K562 (cell line): ENCODE data around the gene GMPR. TPM values are rescaled to one million over a fixed set of nuclear protein-coding genes. Genes with fewer than 3 reads are reported as not detected.

ENCODE experiments used
- CBX1 ChIP-seq: sonication (generic); IDR thresholded peaks from 2 replicates; pipeline ENCODE4 v1.6.1; 2016; ENCODE audit warnings: antibody characterized with exemption, low read depth, mild to moderate bottlenecking
- CUX1 ChIP-seq: fragments of 200-800 bp; sonication (Bioruptor generic); IDR thresholded peaks from 2 replicates; pipeline ENCODE4 v1.6.1; 2016; ENCODE audit warnings: missing genetic modification characterization, missing compliant biosample characterization
- KDM2B ChIP-seq: fragments of 250-450 bp; sonication (Bioruptor Pico); IDR thresholded peaks from 2 replicates; pipeline ENCODE4 v1.8.0; 2021; ENCODE audit warnings: mild to moderate bottlenecking, moderate library complexity
- LEF1 ChIP-seq: fragments of 450-650 bp; IDR thresholded peaks from 2 replicates; pipeline ENCODE4 v1.6.1; 2016; ENCODE audit warnings: mild to moderate bottlenecking
- PCBP2 ChIP-seq: fragments of 200-400 bp; formaldehyde crosslinking; IDR thresholded peaks from 2 replicates; pipeline ENCODE4 v1.6.1; 2018; ENCODE audit warnings: low read length, low read depth, mild to moderate bottlenecking, moderate library complexity; ENCODE audit not compliant: poor library complexity, severe bottlenecking
- RBFOX2 ChIP-seq: fragments of 200-400 bp; formaldehyde crosslinking; IDR thresholded peaks from 2 replicates; pipeline ENCODE4 v1.6.1; 2017; ENCODE audit warnings: low read depth, mild to moderate bottlenecking, low read length, moderate library complexity
- SMARCA4 ChIP-seq: fragments of 450-650 bp; IDR thresholded peaks from 2 replicates; pipeline ENCODE4 v1.6.1; 2016
- SUPT5H ChIP-seq: fragments of 450-650 bp; IDR thresholded peaks from 2 replicates; pipeline ENCODE4 v1.6.1; 2016
- polyA plus RNA-seq, 8 experiments: library from polyadenylated mRNA; depleted of rRNA in 4 of 8; stranded (reverse) in 5 of 8; unstranded in 3 of 8; fragments of >200 nt; fragmentation: Nextera tagmentation in 2 of 8; fragmentation: Illumina TruSeq in 1 of 8; extraction: Ambion mirVana in 2 of 8; extraction: Trizol in 1 of 8; gene quantifications; 2 replicates each; pipeline versions ENCODE4 v1.2.1 to v1.2.3, GENCODE V29; 2011 to 2014; ENCODE audit warnings: inconsistent platforms in 1 of 8, missing spikeins in 1 of 8
- total RNA-seq, 7 experiments: library from RNA; depleted of rRNA in 6 of 7; stranded (reverse); fragments of >200 nt in 6 of 7; fragmentation: Illumina TruSeq in 2 of 7; extraction: Trizol in 2 of 7; gene quantifications; 2 replicates each; pipeline versions ENCODE4 v1.2.1 to v1.2.3, GENCODE V29; 2011 to 2021; ENCODE audit warnings: low replicate concordance in 1 of 7
- TF ChIP-seq, protein P1 (sequence below): sonication (generic); formaldehyde crosslinking; IDR thresholded peaks from 2 replicates; pipeline ENCODE4 v1.8.0; 2022; ENCODE audit warnings: mild to moderate bottlenecking, missing genetic modification reagents, borderline replicate concordance
- TF ChIP-seq, protein P2 (sequence below): fragments of 250-450 bp; sonication (Bioruptor Pico); IDR thresholded peaks from 2 replicates; pipeline ENCODE4 v1.4.0; 2020; ENCODE audit warnings: mild to moderate bottlenecking, moderate library complexity
- TF ChIP-seq, protein P3 (sequence below): fragments of 450-650 bp; IDR thresholded peaks from 2 replicates; pipeline ENCODE4 v1.6.1; 2017; ENCODE audit warnings: antibody characterized with exemption, mild to moderate bottlenecking
- TF ChIP-seq, protein P4 (sequence below): fragments of 450-650 bp; formaldehyde crosslinking; IDR thresholded peaks from 2 replicates; pipeline ENCODE4 v1.4.0; 2020; ENCODE audit warnings: mild to moderate bottlenecking

GMPR gene
- total and polyA plus RNA-seq, 9 of the 15 experiments (the other 6 are each of a cell fraction or from before 2014, with no cell fraction given), result 34.6 to 83.7 (median 49.8) TPM

- TF ChIP-seq CBX1 (0 out of 2 replicates have a peak, but pooled peaks have one; percentile 30), SMARCA4 (peak; percentile 77), LEF1 (peak; percentile 54; the same call in 1 of the 2 replicates), PCBP2 (no peak), KDM2B (CRISPR knock-in tag) (no peak), RBFOX2 (peak; percentile 71), SUPT5H (no peak; the same call in 1 of the 2 replicates), CUX1 (CRISPR knock-in tag) (no peak)
- TF ChIP-seq, protein P1, sequence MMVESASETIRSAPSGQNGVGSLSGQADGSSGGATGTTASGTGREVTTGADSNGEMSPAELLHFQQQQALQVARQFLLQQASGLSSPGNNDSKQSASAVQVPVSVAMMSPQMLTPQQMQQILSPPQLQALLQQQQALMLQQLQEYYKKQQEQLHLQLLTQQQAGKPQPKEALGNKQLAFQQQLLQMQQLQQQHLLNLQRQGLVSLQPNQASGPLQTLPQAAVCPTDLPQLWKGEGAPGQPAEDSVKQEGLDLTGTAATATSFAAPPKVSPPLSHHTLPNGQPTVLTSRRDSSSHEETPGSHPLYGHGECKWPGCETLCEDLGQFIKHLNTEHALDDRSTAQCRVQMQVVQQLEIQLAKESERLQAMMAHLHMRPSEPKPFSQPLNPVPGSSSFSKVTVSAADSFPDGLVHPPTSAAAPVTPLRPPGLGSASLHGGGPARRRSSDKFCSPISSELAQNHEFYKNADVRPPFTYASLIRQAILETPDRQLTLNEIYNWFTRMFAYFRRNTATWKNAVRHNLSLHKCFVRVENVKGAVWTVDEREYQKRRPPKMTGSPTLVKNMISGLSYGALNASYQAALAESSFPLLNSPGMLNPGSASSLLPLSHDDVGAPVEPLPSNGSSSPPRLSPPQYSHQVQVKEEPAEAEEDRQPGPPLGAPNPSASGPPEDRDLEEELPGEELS (CRISPR knock-in tag), result 0 out of 2 replicates have a peak, but pooled peaks have one; percentile 46
- TF ChIP-seq, protein P2, sequence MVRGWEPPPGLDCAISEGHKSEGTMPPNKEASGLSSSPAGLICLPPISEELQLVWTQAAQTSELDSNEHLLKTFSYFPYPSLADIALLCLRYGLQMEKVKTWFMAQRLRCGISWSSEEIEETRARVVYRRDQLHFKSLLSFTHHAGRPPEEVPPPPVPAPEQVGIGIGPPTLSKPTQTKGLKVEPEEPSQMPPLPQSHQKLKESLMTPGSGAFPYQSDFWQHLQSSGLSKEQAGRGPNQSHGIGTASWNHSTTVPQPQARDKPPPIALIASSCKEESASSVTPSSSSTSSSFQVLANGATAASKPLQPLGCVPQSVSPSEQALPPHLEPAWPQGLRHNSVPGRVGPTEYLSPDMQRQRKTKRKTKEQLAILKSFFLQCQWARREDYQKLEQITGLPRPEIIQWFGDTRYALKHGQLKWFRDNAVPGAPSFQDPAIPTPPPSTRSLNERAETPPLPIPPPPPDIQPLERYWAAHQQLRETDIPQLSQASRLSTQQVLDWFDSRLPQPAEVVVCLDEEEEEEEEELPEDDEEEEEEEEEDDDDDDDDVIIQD (CRISPR knock-in tag), result no peak
- TF ChIP-seq, protein P3, sequence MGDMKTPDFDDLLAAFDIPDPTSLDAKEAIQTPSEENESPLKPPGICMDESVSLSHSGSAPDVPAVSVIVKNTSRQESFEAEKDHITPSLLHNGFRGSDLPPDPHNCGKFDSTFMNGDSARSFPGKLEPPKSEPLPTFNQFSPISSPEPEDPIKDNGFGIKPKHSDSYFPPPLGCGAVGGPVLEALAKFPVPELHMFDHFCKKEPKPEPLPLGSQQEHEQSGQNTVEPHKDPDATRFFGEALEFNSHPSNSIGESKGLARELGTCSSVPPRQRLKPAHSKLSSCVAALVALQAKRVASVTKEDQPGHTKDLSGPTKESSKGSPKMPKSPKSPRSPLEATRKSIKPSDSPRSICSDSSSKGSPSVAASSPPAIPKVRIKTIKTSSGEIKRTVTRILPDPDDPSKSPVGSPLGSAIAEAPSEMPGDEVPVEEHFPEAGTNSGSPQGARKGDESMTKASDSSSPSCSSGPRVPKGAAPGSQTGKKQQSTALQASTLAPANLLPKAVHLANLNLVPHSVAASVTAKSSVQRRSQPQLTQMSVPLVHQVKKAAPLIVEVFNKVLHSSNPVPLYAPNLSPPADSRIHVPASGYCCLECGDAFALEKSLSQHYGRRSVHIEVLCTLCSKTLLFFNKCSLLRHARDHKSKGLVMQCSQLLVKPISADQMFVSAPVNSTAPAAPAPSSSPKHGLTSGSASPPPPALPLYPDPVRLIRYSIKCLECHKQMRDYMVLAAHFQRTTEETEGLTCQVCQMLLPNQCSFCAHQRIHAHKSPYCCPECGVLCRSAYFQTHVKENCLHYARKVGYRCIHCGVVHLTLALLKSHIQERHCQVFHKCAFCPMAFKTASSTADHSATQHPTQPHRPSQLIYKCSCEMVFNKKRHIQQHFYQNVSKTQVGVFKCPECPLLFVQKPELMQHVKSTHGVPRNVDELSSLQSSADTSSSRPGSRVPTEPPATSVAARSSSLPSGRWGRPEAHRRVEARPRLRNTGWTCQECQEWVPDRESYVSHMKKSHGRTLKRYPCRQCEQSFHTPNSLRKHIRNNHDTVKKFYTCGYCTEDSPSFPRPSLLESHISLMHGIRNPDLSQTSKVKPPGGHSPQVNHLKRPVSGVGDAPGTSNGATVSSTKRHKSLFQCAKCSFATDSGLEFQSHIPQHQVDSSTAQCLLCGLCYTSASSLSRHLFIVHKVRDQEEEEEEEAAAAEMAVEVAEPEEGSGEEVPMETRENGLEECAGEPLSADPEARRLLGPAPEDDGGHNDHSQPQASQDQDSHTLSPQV, result peak; percentile 98
- TF ChIP-seq, protein P4, sequence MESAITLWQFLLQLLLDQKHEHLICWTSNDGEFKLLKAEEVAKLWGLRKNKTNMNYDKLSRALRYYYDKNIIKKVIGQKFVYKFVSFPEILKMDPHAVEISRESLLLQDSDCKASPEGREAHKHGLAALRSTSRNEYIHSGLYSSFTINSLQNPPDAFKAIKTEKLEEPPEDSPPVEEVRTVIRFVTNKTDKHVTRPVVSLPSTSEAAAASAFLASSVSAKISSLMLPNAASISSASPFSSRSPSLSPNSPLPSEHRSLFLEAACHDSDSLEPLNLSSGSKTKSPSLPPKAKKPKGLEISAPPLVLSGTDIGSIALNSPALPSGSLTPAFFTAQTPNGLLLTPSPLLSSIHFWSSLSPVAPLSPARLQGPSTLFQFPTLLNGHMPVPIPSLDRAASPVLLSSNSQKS, result no peak
Measured at GRCh38 chr6:16322666-16323312, 84.4 kb downstream of the GMPR start (continued).
